ENCODE results near the gene GMPS.
"Not testable (repeated sequence)": the region's sequence is repeated elsewhere in the genome, so short reads cannot be mapped to it uniquely, and the experiment has no call there.

Gene GMPS

GRCh38 chr3:155872904-155873646 is 2.6 kb downstream of the GMPS start:
- DNase-seq, result no peak

GRCh38 chr3:155876037-155876436 is 5.6 kb downstream of the GMPS start:
- DNase-seq, result no peak

- DNase-seq, result no peak
Measured at GRCh38 chr3:155876503-155876902, 6.1 kb downstream of the GMPS start.

GRCh38 chr3:155880286-155880685 is 9.8 kb downstream of the GMPS start:
- DNase-seq, result no peak

GRCh38 chr3:155884292-155884691 is 13.8 kb downstream of the GMPS start:
- no peak for DNase-seq

GRCh38 chr3:155885292-155885691 is 14.8 kb downstream of the GMPS start:
- no peak for DNase-seq

GRCh38 chr3:155886348-155886747 is 15.9 kb downstream of the GMPS start:
- DNase-seq, result not testable (repeated sequence)

- DNase-seq, result no peak
Measured at GRCh38 chr3:155886915-155887314, 16.5 kb downstream of the GMPS start.

GRCh38 chr3:155889212-155889611 is 18.8 kb downstream of the GMPS start:
- no peak for DNase-seq

- DNase-seq, result no peak
Measured at GRCh38 chr3:155889952-155890351, 19.5 kb downstream of the GMPS start.

- DNase-seq, result no peak
Measured at GRCh38 chr3:155890671-155891190, 20.3 kb downstream of the GMPS start.

GRCh38 chr3:155891321-155891720 is 20.9 kb downstream of the GMPS start:
- DNase-seq, result no peak

GRCh38 chr3:155895379-155895900 is 25.0 kb downstream of the GMPS start:
- DNase-seq, result no peak

GRCh38 chr3:155906900-155907299 is 36.5 kb downstream of the GMPS start:
- no peak for DNase-seq

GRCh38 chr3:155908086-155908485 is 37.6 kb downstream of the GMPS start:
- DNase-seq, result no peak

GRCh38 chr3:155908605-155909004 is 38.2 kb downstream of the GMPS start:
- DNase-seq, result no peak

- DNase-seq, result no peak
Measured at GRCh38 chr3:155912090-155912489, 41.6 kb downstream of the GMPS start.

GRCh38 chr3:155912579-155913190 is 42.2 kb downstream of the GMPS start:
- DNase-seq, result no peak

GRCh38 chr3:155917781-155918180 is 47.3 kb downstream of the GMPS start:
- DNase-seq, result no peak

- DNase-seq, result no peak
Measured at GRCh38 chr3:155919728-155920127, 49.3 kb downstream of the GMPS start.

GRCh38 chr3:155921486-155921885 is 51.0 kb downstream of the GMPS start:
- no peak for DNase-seq

GRCh38 chr3:155934230-155934629 is 63.8 kb downstream of the GMPS start:
- no peak for DNase-seq

- no peak for DNase-seq
Measured at GRCh38 chr3:155938409-155938808, 68.0 kb downstream of the GMPS start.

GRCh38 chr3:155941354-155941753 is 70.9 kb downstream of the GMPS start:
- no peak for DNase-seq

All from NCI-H1436 (cell line).